HS-27A (cell line): ENCODE measurements around the gene ERI3.

Source experiments
- DNase-seq: peaks from one replicate; pipeline ENCODE4 v3.0.0-alpha.2; 2012; ENCODE audit warnings: low read depth, missing footprints

Gene ERI3

GRCh38 chr1:44236490-44237272 is 118.4 kb downstream of the ERI3 start:
- DNase-seq, result no peak

GRCh38 chr1:44235808-44236207 is 119.2 kb downstream of the ERI3 start:
- DNase-seq, result no peak

GRCh38 chr1:44233593-44233992 is 121.5 kb downstream of the ERI3 start:
- DNase-seq, result no peak

- no peak for DNase-seq
These were observed 124.3 kb downstream of the ERI3 start for GRCh38 chr1:44230796-44231195.

- no peak for DNase-seq
These were observed 125.5 kb downstream of the ERI3 start for GRCh38 chr1:44229435-44230167.

- DNase-seq, result no peak
These were observed 126.8 kb downstream of the ERI3 start for GRCh38 chr1:44228218-44228617.

GRCh38 chr1:44227211-44227610 is 127.8 kb downstream of the ERI3 start:
- no peak for DNase-seq

GRCh38 chr1:44225761-44226160 is 129.3 kb downstream of the ERI3 start:
- no peak for DNase-seq

- no peak for DNase-seq
These were observed 131.9 kb downstream of the ERI3 start for GRCh38 chr1:44223187-44223610.

- DNase-seq, result no peak
These were observed 132.5 kb downstream of the ERI3 start for GRCh38 chr1:44222397-44223186.

GRCh38 chr1:44221769-44222168 is 133.3 kb downstream of the ERI3 start:
- DNase-seq, result no peak

GRCh38 chr1:44220755-44221154 is 134.3 kb downstream of the ERI3 start:
- DNase-seq, result no peak

- DNase-seq, result no peak
These were observed 134.9 kb downstream of the ERI3 start for GRCh38 chr1:44220001-44220751.

GRCh38 chr1:44219301-44219626 is 135.8 kb downstream of the ERI3 start:
- no peak for DNase-seq

GRCh38 chr1:44218503-44219300 is 136.4 kb downstream of the ERI3 start:
- no peak for DNase-seq

GRCh38 chr1:44217809-44218410 is 137.1 kb downstream of the ERI3 start:
- peak; percentile 43 for DNase-seq

- peak; percentile 65 for DNase-seq
These were observed 141.6 kb downstream of the ERI3 start, which contains the start of gene DMAP1 for GRCh38 chr1:44213222-44214112. Gene DMAP1 (plus strand): TSS chr1:44213471. CDS start chr1:44213754, 283 bp downstream.

GRCh38 chr1:44212355-44213221 is 142.5 kb downstream of the ERI3 start:
- no peak for DNase-seq

GRCh38 chr1:44210595-44210994 is 144.5 kb downstream of the ERI3 start:
- no peak for DNase-seq
